IPS DF 19.7 (cell line): ENCODE data around the gene TRIM44.
"Not testable (repeated sequence)": the region's sequence is repeated elsewhere in the genome, so short reads cannot be mapped to it uniquely, and the experiment has no call there.

Experiments
- DNase-seq: peaks from one replicate; pipeline ENCODE4 v3.0.0-alpha.2; 2013; ENCODE audit warnings: low read depth, low spot score

TRIM44 gene

DNA sequence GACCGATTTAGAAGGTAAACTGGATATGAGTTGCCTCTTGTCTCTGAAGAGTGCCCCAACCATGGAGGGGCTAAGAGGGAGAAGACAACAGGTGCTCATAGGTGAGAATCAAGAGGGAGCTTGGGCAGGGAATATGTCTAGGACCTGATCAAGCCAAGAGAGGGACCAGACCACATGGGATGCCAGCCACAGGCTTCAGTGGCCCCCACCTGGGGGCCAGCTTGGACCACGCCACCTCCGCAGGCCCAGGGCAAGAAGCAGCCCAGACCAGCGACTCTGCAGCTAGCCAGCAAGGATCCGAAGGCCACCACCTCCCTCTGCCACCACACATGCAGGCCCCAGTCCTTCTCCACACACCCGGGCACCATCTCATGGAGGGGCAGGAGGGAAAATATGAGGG is 188.8 kb downstream of the TRIM44 start:
- DNase-seq = no peak

DNA sequence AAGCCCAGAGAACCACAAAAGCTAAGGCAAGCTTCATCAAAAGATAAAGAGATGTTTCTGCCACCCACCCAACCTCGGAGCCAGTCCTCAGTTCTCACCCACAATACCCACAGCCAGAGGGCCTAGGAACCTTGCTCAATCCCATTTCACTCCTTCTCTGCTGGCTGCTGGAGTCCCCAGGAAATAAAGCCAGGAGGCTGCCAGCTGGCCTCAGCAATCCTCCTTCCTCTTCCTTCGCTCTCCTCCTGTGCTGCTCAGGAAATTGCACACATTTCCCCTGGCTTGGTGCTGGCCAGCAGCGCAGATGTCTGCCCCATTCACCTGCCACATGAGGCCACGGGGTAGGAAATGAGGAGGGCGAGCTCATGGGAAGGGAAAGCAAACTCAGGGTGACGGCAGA is 189.5 kb downstream of the TRIM44 start:
- no peak for DNase-seq

GRCh38 chr11:35853971-35854370 is 191.4 kb downstream of the TRIM44 start:
- no peak for DNase-seq

DNA sequence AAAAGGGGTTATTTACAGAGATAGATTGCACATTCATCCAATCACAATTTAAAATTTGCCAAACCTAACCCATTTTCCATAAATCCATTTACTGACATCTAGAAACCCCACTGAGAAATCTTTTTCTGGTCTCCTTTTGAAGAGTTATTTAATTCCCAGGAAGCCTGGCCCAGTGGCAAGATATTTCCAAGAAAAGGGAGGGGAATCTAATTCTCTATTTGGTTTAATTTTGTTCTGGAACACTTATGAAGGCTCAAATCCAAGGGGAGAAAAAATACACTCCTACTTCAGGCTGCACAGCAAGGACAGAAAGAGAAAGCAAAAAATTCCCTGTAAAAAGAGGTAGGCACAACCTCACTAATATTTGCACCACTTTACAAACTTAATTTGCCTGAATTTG is 193.1 kb downstream of the TRIM44 start:
- no peak for DNase-seq

- no peak for DNase-seq
Observed at GRCh38 chr11:35856259-35856658, 193.7 kb downstream of the TRIM44 start.

DNA sequence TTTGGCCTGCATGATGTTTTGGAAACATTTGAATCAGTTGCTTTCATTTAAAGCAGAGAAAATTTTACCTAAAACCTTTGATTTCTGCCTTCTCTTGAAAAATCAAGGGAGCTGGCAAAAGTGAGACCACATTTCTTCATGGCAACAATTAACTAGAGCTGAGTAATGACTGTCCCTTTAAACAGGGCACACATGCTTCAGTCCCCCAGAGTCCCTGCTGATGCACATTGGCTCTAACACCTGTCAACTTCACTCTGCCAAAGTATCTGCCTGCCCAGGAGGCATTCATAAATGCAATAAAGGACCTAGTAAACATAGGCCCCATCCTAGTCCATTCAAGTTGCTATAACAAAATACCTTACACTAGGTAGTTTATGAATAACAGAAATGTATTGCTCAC is 194.2 kb downstream of the TRIM44 start:
- no peak for DNase-seq

DNA sequence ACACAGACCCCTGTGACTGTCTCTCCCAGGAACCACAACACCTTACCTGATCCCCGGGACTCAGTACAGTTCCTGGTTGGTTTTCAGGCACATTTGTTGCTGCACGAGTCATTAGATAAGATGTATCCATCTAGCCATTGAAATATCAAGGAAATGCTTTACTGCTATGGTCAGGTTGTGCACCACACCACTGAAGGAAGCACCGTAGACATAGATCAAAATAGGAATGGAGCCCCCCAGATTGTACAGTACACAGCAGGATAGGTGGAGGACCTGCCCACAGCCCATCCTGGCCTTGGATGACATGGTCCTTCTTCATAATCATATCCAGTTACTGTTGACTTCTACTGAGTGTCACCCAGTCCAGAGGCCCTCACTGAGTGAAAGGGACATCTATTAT is 195.3 kb downstream of the TRIM44 start:
- DNase-seq = no peak

GRCh38 chr11:35859301-35859700 is 196.7 kb downstream of the TRIM44 start:
- no peak for DNase-seq

DNA sequence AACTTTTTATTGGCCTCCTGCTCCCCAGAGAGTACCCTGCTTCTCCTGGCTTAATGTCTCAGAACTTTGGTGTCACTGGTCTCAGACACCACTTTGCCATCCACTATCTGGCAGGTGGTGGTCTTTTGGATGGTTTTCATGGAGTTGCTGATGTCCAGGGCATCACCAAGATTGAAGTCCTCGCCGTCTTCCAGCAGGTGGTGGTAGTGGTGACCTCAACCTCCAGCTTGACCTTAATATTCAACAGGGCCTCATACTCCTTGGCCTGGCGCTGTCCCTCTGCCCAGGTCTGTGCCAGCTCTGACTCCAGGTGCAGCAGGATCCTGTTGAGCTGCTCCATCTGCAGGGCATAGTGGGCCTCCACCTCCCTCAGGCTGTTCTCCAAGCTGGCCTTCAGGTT is 197.6 kb downstream of the TRIM44 start:
- DNase-seq = not testable (repeated sequence)

DNA sequence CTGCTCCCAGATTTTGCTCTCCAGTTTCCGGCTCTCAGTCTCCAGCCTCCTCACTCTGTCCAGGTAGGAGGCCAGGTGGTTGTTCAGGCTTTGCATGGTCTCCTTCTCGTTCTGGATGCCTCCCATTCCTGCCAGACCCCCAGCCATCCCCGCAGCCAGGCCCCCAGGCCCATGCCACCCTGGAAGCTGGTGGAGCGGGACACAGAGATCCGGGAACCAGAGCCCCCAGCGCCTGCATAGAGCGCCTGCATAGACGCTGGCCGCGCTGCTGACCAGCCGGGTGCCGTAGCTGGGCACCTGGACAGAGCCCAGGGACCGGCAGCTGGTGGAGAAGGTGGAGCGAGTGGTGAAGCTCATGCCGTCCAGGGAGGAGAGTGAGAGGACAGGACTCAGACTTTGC is 198.6 kb downstream of the TRIM44 start:
- no peak for DNase-seq

- no peak for DNase-seq
Observed at GRCh38 chr11:35862666-35863065, 200.1 kb downstream of the TRIM44 start.

GRCh38 chr11:35864131-35864530 is 201.6 kb downstream of the TRIM44 start:
- DNase-seq = no peak

DNA sequence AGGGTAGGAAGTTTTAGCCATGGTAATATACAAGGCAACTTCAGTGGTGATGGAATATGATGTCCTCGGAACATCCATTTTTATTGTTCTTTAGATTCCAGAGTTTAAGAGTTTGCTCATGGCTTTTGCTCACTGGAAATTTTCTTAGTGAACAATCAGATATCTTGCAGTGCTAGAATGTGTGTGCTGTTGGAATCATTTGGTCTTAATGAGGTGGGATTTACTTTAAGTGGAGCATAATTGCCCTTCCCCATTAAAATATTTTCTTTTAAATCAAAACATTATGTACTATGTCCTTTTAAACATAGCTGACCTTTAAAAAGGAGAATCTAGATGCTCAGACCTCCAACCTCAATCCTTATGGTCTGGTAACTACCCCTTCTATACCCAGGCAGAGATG is 204.0 kb downstream of the TRIM44 start:
- no peak for DNase-seq
